Thyroid gland (tissue), 4 donors: Measurements from ENCODE around the gene RYR3. TPM values are rescaled to one million over a fixed set of nuclear protein-coding genes. Genes with fewer than 3 reads are reported as not detected.
A peak's percentile ranks its signal among the peaks of the same experiment; 100 is the strongest.

ENCODE experiments used
- DNase-seq, 2 donors: peaks; one replicate each; pipeline ENCODE4 v3.0.0-alpha.2; 2019
- H3K27ac ChIP-seq, 3 donors: fragments of 200-600 bp; sonication (generic); 1 replicate in 2 of 3; 2 replicates in 1 of 3; pipeline ENCODE4 v1.5.1; 2016 to 2019; ENCODE audit warnings: mild to moderate bottlenecking in 1 of 3, moderate library complexity in 1 of 3
- H3K27me3 ChIP-seq: fragments of 200-600 bp; sonication (generic); one replicate; pipeline ENCODE4 v1.5.1; 2019
- H3K36me3 ChIP-seq, 2 donors: fragments of 200-600 bp; sonication (generic); one replicate each; pipeline ENCODE4 v1.5.1; 2016 to 2019
- H3K4me1 ChIP-seq, 2 donors: fragments of 200-600 bp; sonication (generic); one replicate each; pipeline ENCODE4 v1.5.1; 2017 to 2019
- H3K4me3 ChIP-seq, 3 donors: fragments of 200-600 bp; sonication (generic); replicated peaks in 1 of 3; 1 replicate in 2 of 3; 2 replicates in 1 of 3; pipeline ENCODE4 v1.5.1; 2016; ENCODE audit warnings: mild to moderate bottlenecking in 1 of 3
- H3K9me3 ChIP-seq: fragments of 200-600 bp; sonication (generic); one replicate; pipeline ENCODE4 v1.5.1; 2017
- CTCF ChIP-seq, 6 experiments: fragments of 200-600 bp in 3 of 6; fragments of 450-650 bp in 3 of 6; sonication (generic) in 3 of 6; IDR thresholded peaks; one replicate each; pipeline ENCODE4 v1.5.1; 2016 to 2019; ENCODE audit warnings: antibody characterized with exemption in 6 of 6, mild to moderate bottlenecking in 2 of 6, inconsistent platforms in 1 of 6, moderate library complexity in 1 of 6
- POLR2A ChIP-seq, 2 donors: fragments of 450-650 bp; IDR thresholded peaks; one replicate each; pipeline ENCODE4 v1.6.1; 2017; ENCODE audit warnings: antibody characterized with exemption in 2 of 2, mild to moderate bottlenecking in 2 of 2, moderate library complexity in 1 of 2
- WGBS, 2 donors: methylation state at CpG; one replicate each; pipeline ENCODE4 v1.1.5; 2017; 5-methylcytosine and 5-hydroxymethylcytosine counted together
- intact Hi-C: fragments of 100-400 bp; cut with DNase I; formaldehyde crosslinking; loops from one replicate; pipeline ENCODE4 v1.15.1; 2023
- total RNA-seq, 4 donors: library from RNA; depleted of rRNA; stranded (reverse); fragments of >200 nt; gene quantifications; one replicate each; pipeline ENCODE4 v1.2.3, GENCODE V29; 2016

Gene RYR3
- total RNA-seq, 4 donors from 2014 or later, result 0.27 to 4.2 (median 0.34) TPM

DNA sequence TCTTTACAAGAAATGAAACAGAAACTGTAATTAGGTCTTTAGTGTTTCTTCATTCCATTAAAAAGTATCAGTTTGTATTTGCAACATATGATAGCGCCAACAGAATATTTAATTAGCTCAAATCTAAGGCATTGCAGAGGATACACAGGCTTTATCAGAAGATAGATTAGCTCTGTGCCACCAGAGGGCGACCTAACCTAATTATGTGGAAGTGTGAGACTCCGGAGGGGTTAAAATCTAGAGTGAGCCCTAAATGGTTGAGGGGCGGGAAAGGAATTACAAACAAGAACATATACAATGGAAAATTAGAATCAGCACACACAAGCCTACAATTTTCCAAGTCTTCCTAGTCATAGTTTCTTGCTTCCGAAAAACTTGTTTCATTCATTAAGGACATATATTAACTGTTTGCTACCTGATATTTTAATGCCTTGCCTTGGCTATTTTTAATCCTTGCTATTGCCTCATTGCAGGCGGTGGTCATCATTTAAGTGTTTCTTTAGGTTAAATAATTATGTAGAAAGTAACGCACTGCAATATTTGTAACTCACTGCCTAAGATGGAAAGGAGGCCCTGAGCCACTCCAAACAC lies 18.0 kb upstream of the RYR3 start:
- no peak overlapping the region for H3K4me3 ChIP-seq
- H3K36me3 ChIP-seq, result no peaks in the 10 kb centered on the region
- TF ChIP-seq POLR2A (IDR thresholded peaks at IDR 0.05) (no peak), CTCF (IDR thresholded peaks at IDR 0.05) (peak; percentile 29 to 89 (median 60))
- intact Hi-C loops, result loop anchor here (5.0 kb wide), 1 partner anchor 409 kb away; no protein-coding TSS in a partner anchor
- no peak overlapping the region for H3K27ac ChIP-seq
- peak; percentile 65 to 66 for DNase-seq
- no peaks in the 10 kb centered on the region for H3K4me1 ChIP-seq
- H3K27me3 ChIP-seq, result no peaks in the 10 kb centered on the region
- no peaks in the 10 kb centered on the region for H3K9me3 ChIP-seq
- 27 to 35% methylated on average over 7 of the region's 7 CpGs for WGBS, 2 donors

- no peaks in the 10 kb centered on the region for H3K4me1 ChIP-seq
- no peaks in the 10 kb centered on the region for H3K36me3 ChIP-seq
- TF ChIP-seq CTCF (IDR thresholded peaks at IDR 0.05) (no peak), POLR2A (IDR thresholded peaks at IDR 0.05) (no peak)
- no peaks in the 10 kb centered on the region for H3K9me3 ChIP-seq
- WGBS, 2 donors, result 62 to 67% methylated on average over 19 of the region's 19 CpGs
- no peak for DNase-seq
- no peak overlapping the region for H3K27ac ChIP-seq
- intact Hi-C loops, result loop anchor here (5.0 kb wide), 1 partner anchor 408 kb away; no protein-coding TSS in a partner anchor
- H3K27me3 ChIP-seq, result no peaks in the 10 kb centered on the region
- no peak overlapping the region for H3K4me3 ChIP-seq
These were observed 16.9 kb upstream of the RYR3 start for GRCh38 chr15:33293713-33294334.

- H3K4me1 ChIP-seq, result no peaks in the 10 kb centered on the region
- H3K4me3 ChIP-seq, result no peak overlapping the region
- no peaks in the 10 kb centered on the region for H3K36me3 ChIP-seq
- H3K9me3 ChIP-seq, result no peaks in the 10 kb centered on the region
- H3K27ac ChIP-seq, result no peak overlapping the region
- H3K27me3 ChIP-seq, result no peaks in the 10 kb centered on the region
- no peak for DNase-seq
- intact Hi-C loops, result no loop called here
- TF ChIP-seq POLR2A (IDR thresholded peaks at IDR 0.05) (no peak), CTCF (IDR thresholded peaks at IDR 0.05) (no peak)
These were observed 14.7 kb upstream of the RYR3 start for GRCh38 chr15:33296050-33296449.

DNA sequence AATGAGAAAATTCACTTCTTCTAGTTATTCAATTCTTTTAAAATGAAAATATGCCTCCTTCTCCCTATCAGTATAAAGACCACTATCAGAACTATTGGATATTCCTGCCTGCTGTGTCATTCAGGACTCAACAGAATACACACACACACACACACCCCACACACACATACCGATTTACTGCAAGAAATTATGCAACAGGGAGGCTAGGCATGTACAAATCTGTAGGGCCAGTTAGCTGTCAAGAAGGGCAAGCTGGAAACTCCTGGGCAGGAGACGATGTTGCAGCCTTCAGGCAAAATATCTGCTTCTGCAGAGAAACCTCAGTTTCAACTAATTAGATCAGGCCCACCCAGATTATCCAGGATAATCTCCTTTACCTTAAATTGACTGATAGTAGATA lies 13.9 kb upstream of the RYR3 start:
- intact Hi-C loops, result no loop called here
- H3K4me3 ChIP-seq, result no peak overlapping the region
- TF ChIP-seq CTCF (IDR thresholded peaks at IDR 0.05) (no peak), POLR2A (IDR thresholded peaks at IDR 0.05) (no peak)
- 78 to 89% methylated on average over 2 of the region's 2 CpGs for WGBS, 2 donors
- H3K9me3 ChIP-seq, result no peaks in the 10 kb centered on the region
- H3K27ac ChIP-seq, result no peak overlapping the region
- DNase-seq, result no peak
- H3K4me1 ChIP-seq, result no peaks in the 10 kb centered on the region
- H3K36me3 ChIP-seq, result no peaks in the 10 kb centered on the region
- H3K27me3 ChIP-seq, result no peaks in the 10 kb centered on the region

DNA sequence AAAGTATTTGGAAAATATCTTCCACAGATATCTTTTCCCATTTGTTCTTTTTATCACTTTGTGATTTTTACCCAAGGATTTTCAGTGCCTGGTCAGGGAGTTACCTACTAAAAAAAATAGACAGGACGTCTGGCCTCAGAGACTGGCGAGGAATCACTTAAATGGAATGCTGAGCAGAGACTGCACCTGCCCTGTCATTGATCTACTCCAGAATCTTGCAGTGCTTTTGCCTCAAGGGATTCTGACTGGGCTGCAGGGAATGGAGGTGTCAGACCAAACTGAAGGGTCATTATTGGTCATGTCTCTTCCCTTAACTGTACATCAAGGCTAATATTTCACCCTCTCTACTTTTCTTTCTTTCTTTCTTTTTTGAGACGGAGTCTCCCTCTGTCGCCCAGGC lies 12.1 kb upstream of the RYR3 start:
- Histone ChIP-seq H3K27me3 (no peaks in the 10 kb centered on the region), H3K27ac (no peak overlapping the region), H3K4me1 (no peaks in the 10 kb centered on the region), H3K4me3 (no peak overlapping the region), H3K9me3 (no peaks in the 10 kb centered on the region), H3K36me3 (no peaks in the 10 kb centered on the region)
- no peak for DNase-seq
- WGBS, 2 donors, result 89% methylated on average over 4 of the region's 4 CpGs
- intact Hi-C loops, result no loop called here
- TF ChIP-seq CTCF (IDR thresholded peaks at IDR 0.05) (no peak), POLR2A (IDR thresholded peaks at IDR 0.05) (no peak)
